ENCODE results near the gene PCDHB1. TPM values are rescaled to one million over a fixed set of nuclear protein-coding genes. Genes with fewer than 3 reads are reported as not detected.
A peak's percentile ranks its signal among the peaks of the same experiment; 100 is the strongest.

The PCDHB1 gene
- total RNA-seq, 4 donors from 2014 or later = not detected

DNA sequence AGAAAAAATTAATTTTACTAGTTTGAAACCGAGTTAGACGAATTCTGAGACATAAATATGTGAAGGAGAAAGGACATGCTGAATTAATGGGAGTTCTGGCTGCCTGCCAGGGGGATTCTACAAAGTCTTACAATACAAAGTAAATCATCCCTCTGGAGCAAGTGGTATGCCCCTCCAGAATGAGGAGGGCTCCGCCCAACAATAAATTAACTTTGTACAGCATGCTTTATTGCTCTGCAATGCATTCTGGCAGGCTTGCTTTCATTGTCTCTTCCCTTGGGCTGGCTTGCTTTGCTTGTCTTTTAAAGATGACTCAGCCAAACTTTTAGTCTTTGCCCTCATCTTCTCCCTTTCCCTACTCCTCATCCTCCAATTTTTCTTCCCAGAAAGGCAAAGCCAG is 11.7 kb upstream of the PCDHB1 start:
- Histone ChIP-seq H3K27me3 (no peaks in the 10 kb centered on the region), H3K9me3 (no peaks in the 10 kb centered on the region), H3K27ac (no peak overlapping the region), H3K36me3 (no peaks in the 10 kb centered on the region), H3K4me1 (peaks cover 0 to 4% (median 0%) of the 10 kb centered on the region in 4 donors), H3K4me3 (no peak overlapping the region)
- in situ Hi-C loops (cut with MboI; ENCODE audit: low pct_ligation_motif_present in 1 of 4, low pct_unique_long_range_greater_than_20kb in 1 of 4, low sequenced_read_pairs in 3 of 4) = no loop called here
- 30 to 33% methylated on average over 3 of the region's 3 CpGs for WGBS, 2 donors (ENCODE audit: low coverage in 1 of 2)
- TF ChIP-seq EP300 (IDR thresholded peaks at IDR 0.05; ENCODE audit: low read depth) (no peak), POLR2A (IDR thresholded peaks at IDR 0.05) (no peak), CTCF (IDR thresholded peaks at IDR 0.05) (no peak), POLR2AphosphoS5 (IDR thresholded peaks at IDR 0.05) (no peak)
- intact Hi-C loops (cut with DNase I; ENCODE audit: low total_unique reads) = no loop called here
- DNase-seq = no peak

- H3K36me3 ChIP-seq = no peaks in the 10 kb centered on the region
- no peak for TF ChIP-seq POLR2AphosphoS5 (IDR thresholded peaks at IDR 0.05)
- TF ChIP-seq EP300 (IDR thresholded peaks at IDR 0.05; ENCODE audit: low read depth) = no peak
- peak in 3 of 5 experiments; percentile 13 to 27 (median 20) for TF ChIP-seq CTCF (IDR thresholded peaks at IDR 0.05)
- TF ChIP-seq POLR2A (IDR thresholded peaks at IDR 0.05) = no peak
- intact Hi-C loops (cut with DNase I; ENCODE audit: low total_unique reads) = loop anchor here (5.0 kb wide), 1 partner anchor 113 kb away; the partner anchor contains the start of gene PCDHAC1
- in situ Hi-C loops (cut with MboI; ENCODE audit: low pct_ligation_motif_present in 1 of 4, low pct_unique_long_range_greater_than_20kb in 1 of 4, low sequenced_read_pairs in 3 of 4) = no loop called here
- peaks cover 0 to 4% (median 0%) of the 10 kb centered on the region in 4 donors for H3K4me1 ChIP-seq
- WGBS, 2 donors (ENCODE audit: low coverage in 1 of 2) = 33% methylated on average over 1 to 24 of the region's 24 CpGs
- H3K4me3 ChIP-seq = peak overlapping the region in 3 of 4 donors; percentile 3 to 29 (median 10)
- DNase-seq = no peak
- H3K27me3 ChIP-seq = no peaks in the 10 kb centered on the region
- peak overlapping the region in 3 of 4 donors; percentile 6 to 36 (median 31) for H3K27ac ChIP-seq
- H3K9me3 ChIP-seq = no peaks in the 10 kb centered on the region
Measured at GRCh38 chr5:141040093-141040770, 10.9 kb upstream of the PCDHB1 start.

- TF ChIP-seq POLR2A (IDR thresholded peaks at IDR 0.05) (peak; percentile 15), POLR2AphosphoS5 (IDR thresholded peaks at IDR 0.05) (peak; percentile 12 to 47 (median 22)), EP300 (IDR thresholded peaks at IDR 0.05; ENCODE audit: low read depth) (no peak), CTCF (IDR thresholded peaks at IDR 0.05) (peak; percentile 52 to 62 (median 56))
- H3K9me3 ChIP-seq = no peaks in the 10 kb centered on the region
- H3K27me3 ChIP-seq = no peaks in the 10 kb centered on the region
- DNase-seq = peak; percentile 80
- peak overlapping the region in 2 of 4 donors; percentile 6 to 36 for H3K27ac ChIP-seq
- H3K36me3 ChIP-seq = no peaks in the 10 kb centered on the region
- peak overlapping the region in 3 of 4 donors; percentile 3 to 29 (median 10) for H3K4me3 ChIP-seq
- WGBS, 2 donors (ENCODE audit: low coverage in 1 of 2) = 18 to 20% methylated on average over 7 to 25 of the region's 25 CpGs
- in situ Hi-C loops (cut with MboI; ENCODE audit: low pct_ligation_motif_present in 1 of 4, low pct_unique_long_range_greater_than_20kb in 1 of 4, low sequenced_read_pairs in 3 of 4) = no loop called here
- peaks cover 0 to 4% (median 0%) of the 10 kb centered on the region in 4 donors for H3K4me1 ChIP-seq
- intact Hi-C loops (cut with DNase I; ENCODE audit: low total_unique reads) = loop anchor here (5.0 kb wide), 1 partner anchor 114 kb away; the partner anchor contains the start of gene PCDHAC1
Measured at GRCh38 chr5:141040771-141041426, 10.3 kb upstream of the PCDHB1 start.

DNA sequence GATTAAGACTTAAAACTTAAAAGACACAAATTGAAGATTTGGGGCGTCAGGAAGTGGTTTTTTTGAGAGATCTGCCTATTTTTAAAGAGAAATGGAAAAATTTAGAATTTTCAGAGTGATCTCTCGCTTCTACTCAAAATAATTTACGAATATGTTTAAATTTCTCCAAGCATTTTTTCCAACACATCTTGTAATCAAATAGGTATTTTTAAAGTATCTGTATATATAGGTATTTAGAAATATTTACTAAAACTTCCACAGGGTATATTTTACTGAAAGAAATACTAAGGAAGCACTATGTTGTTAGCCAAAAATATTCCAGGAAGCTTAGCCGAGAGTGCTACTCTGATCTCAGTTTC is 9.8 kb upstream of the PCDHB1 start:
- H3K27me3 ChIP-seq = no peaks in the 10 kb centered on the region
- intact Hi-C loops (cut with DNase I; ENCODE audit: low total_unique reads) (loop anchor here (5.0 kb wide), 1 partner anchor 114 kb away; the partner anchor contains the start of gene PCDHAC1), in situ Hi-C loops (cut with MboI; ENCODE audit: low pct_ligation_motif_present in 1 of 4, low pct_unique_long_range_greater_than_20kb in 1 of 4, low sequenced_read_pairs in 3 of 4) (no loop called here)
- WGBS, 2 donors (ENCODE audit: low coverage in 1 of 2) = 21 to 23% methylated on average over 4 of the region's 4 CpGs
- H3K36me3 ChIP-seq = no peaks in the 10 kb centered on the region
- no peak overlapping the region for H3K4me3 ChIP-seq
- no peak for DNase-seq
- no peaks in the 10 kb centered on the region for H3K9me3 ChIP-seq
- H3K27ac ChIP-seq = no peak overlapping the region
- H3K4me1 ChIP-seq = peaks cover 0 to 4% (median 0%) of the 10 kb centered on the region in 4 donors
- TF ChIP-seq POLR2AphosphoS5 (IDR thresholded peaks at IDR 0.05) = no peak
- TF ChIP-seq CTCF (IDR thresholded peaks at IDR 0.05) = no peak
- no peak for TF ChIP-seq POLR2A (IDR thresholded peaks at IDR 0.05)
